SJCRH30 (cell line): ENCODE data around the gene ATP6V0C. TPM values are rescaled to one million over a fixed set of nuclear protein-coding genes. Genes with fewer than 3 reads are reported as not detected.
"Not testable (repeated sequence)": the region's sequence is repeated elsewhere in the genome, so short reads cannot be mapped to it uniquely, and the experiment has no call there.

Experiments
- DNase-seq, 2 experiments: peaks; one replicate each; pipeline ENCODE4 v3.0.0-alpha.2; 2015 to 2020
- H3K27ac ChIP-seq: fragments of 250-450 bp; sonication (Bioruptor Pico); 2 replicates; pipeline ENCODE4 v1.5.1; 2020; ENCODE audit warnings: mild to moderate bottlenecking, moderate library complexity
- H3K27me3 ChIP-seq: fragments of 250-450 bp; sonication (Bioruptor Pico); 2 replicates; pipeline ENCODE4 v1.5.1; 2020; ENCODE audit warnings: mild to moderate bottlenecking, moderate library complexity
- H3K36me3 ChIP-seq: fragments of 250-450 bp; sonication (Bioruptor Pico); 2 replicates; pipeline ENCODE4 v1.5.1; 2020; ENCODE audit warnings: mild to moderate bottlenecking, moderate library complexity
- H3K4me1 ChIP-seq: fragments of 250-450 bp; sonication (Bioruptor Pico); 2 replicates; pipeline ENCODE4 v1.5.1; 2020; ENCODE audit warnings: mild to moderate bottlenecking, moderate library complexity
- H3K4me3 ChIP-seq: fragments of 250-450 bp; sonication (Bioruptor Pico); 2 replicates; pipeline ENCODE4 v1.5.1; 2020; ENCODE audit warnings: mild to moderate bottlenecking, moderate library complexity
- H3K9me3 ChIP-seq: fragments of 250-450 bp; sonication (Bioruptor Pico); replicated peaks from 2 replicates; pipeline ENCODE4 v1.5.1; 2020; ENCODE audit warnings: mild to moderate bottlenecking, moderate library complexity
- total RNA-seq: library from RNA; depleted of rRNA; stranded (reverse); fragments of >200 nt; shearing (Covaris generic); gene quantifications from 2 replicates; pipeline ENCODE4 v1.2.3, GENCODE V29; 2014; rRNA removed

The ATP6V0C gene
- total RNA-seq, 1 experiment from 2014 or later: 28.8 TPM

GRCh38 chr16:2550283-2550878 is 36.6 kb downstream of the ATP6V0C start:
- not testable (repeated sequence) for DNase-seq, H3K4me1 ChIP-seq, H3K9me3 ChIP-seq, H3K36me3 ChIP-seq, H3K27ac ChIP-seq, H3K4me3 ChIP-seq, H3K27me3 ChIP-seq

- H3K36me3 ChIP-seq, H3K27me3 ChIP-seq, H3K27ac ChIP-seq, H3K9me3 ChIP-seq, H3K4me3 ChIP-seq, H3K4me1 ChIP-seq, DNase-seq: not testable (repeated sequence)
These were observed 37.7 kb downstream of the ATP6V0C start for GRCh38 chr16:2551420-2551889.

GRCh38 chr16:2554709-2555425 is 41.1 kb downstream of the ATP6V0C start:
- not testable (repeated sequence) for H3K27ac ChIP-seq, H3K36me3 ChIP-seq, H3K9me3 ChIP-seq, H3K4me1 ChIP-seq, H3K4me3 ChIP-seq, DNase-seq, H3K27me3 ChIP-seq

- H3K27ac ChIP-seq, H3K4me3 ChIP-seq, H3K36me3 ChIP-seq, H3K27me3 ChIP-seq, DNase-seq, H3K4me1 ChIP-seq, H3K9me3 ChIP-seq: not testable (repeated sequence)
These were observed 43.4 kb downstream of the ATP6V0C start for GRCh38 chr16:2557150-2557549.

GRCh38 chr16:2560131-2560797 is 46.5 kb downstream of the ATP6V0C start:
- not testable (repeated sequence) for H3K4me1 ChIP-seq, H3K36me3 ChIP-seq, H3K27ac ChIP-seq, H3K27me3 ChIP-seq, DNase-seq, H3K4me3 ChIP-seq, H3K9me3 ChIP-seq

- not testable (repeated sequence) for H3K27ac ChIP-seq, H3K4me1 ChIP-seq
These were observed 47.0 kb downstream of the ATP6V0C start for GRCh38 chr16:2560798-2561133.

GRCh38 chr16:2567506-2567905 is 53.8 kb downstream of the ATP6V0C start:
- not testable (repeated sequence) for H3K4me1 ChIP-seq, H3K27me3 ChIP-seq, H3K36me3 ChIP-seq, DNase-seq, H3K4me3 ChIP-seq, H3K27ac ChIP-seq, H3K9me3 ChIP-seq

More at GRCh38 chr16:2560798-2561133, 47.0 kb downstream of the ATP6V0C start:
- H3K4me3 ChIP-seq, H3K9me3 ChIP-seq, H3K36me3 ChIP-seq, H3K27me3 ChIP-seq: not testable (repeated sequence)
- peak in 1 of 2 experiments; percentile 66 for DNase-seq

GRCh38 chr16:2568573-2568972 is 54.8 kb downstream of the ATP6V0C start:
- DNase-seq, H3K9me3 ChIP-seq, H3K4me1 ChIP-seq, H3K36me3 ChIP-seq, H3K27me3 ChIP-seq, H3K27ac ChIP-seq, H3K4me3 ChIP-seq: not testable (repeated sequence)

Other genes starting within 250 kb of the ATP6V0C start
- 308 and 310 TPM in 2 replicates for gene RNPS1, start 245.8 kb upstream of the ATP6V0C start, total RNA-seq
- 0.10 TPM in 2 replicates for gene ABCA3, start 173.2 kb upstream of the ATP6V0C start, total RNA-seq
- 52.8 and 54.8 TPM in 2 replicates for gene CCNF, start 84.5 kb upstream of the ATP6V0C start, total RNA-seq
- gene TEDC2, start 53.8 kb upstream of the ATP6V0C start, total RNA-seq: 26.0 and 30.9 TPM in 2 replicates
- 5.1 and 5.6 TPM in 2 replicates for gene NTN3, start 42.7 kb upstream of the ATP6V0C start, total RNA-seq
- gene TBC1D24, start 38.8 kb upstream of the ATP6V0C start, total RNA-seq: 19.8 and 21.8 TPM in 2 replicates
- gene AMDHD2, start 6.4 kb downstream of the ATP6V0C start, total RNA-seq: 14.8 and 16.1 TPM in 2 replicates
- gene CEMP1, start 17.5 kb downstream of the ATP6V0C start, total RNA-seq: not detected in 2 replicates
- gene PDPK1, start 24.1 kb downstream of the ATP6V0C start, total RNA-seq: 27.9 and 28.0 TPM in 2 replicates
- 42.0 and 42.9 TPM in 2 replicates for gene KCTD5, start 168.6 kb downstream of the ATP6V0C start, total RNA-seq
- gene PRSS27, start 206.3 kb downstream of the ATP6V0C start, total RNA-seq: 0.33 and 0.40 TPM in 2 replicates
- 85.9 and 107 TPM in 2 replicates for gene SRRM2, start 238.7 kb downstream of the ATP6V0C start, total RNA-seq